VCaP (cell line): ENCODE results near the gene SERPINE1.
"Not testable (repeated sequence)": the region's sequence is repeated elsewhere in the genome, so short reads cannot be mapped to it uniquely, and the experiment has no call there.

Experiments
- H3K27ac ChIP-seq: fragments of 450-650 bp; 2 replicates; pipeline ENCODE4 v1.5.1; 2017
- TF ChIP-seq, protein P1 (sequence below): fragments of 450-650 bp; conservative IDR thresholded peaks from 2 replicates; pipeline ENCODE4 v1.5.1; 2017; ENCODE audit warnings: mild to moderate bottlenecking, moderate library complexity

The SERPINE1 gene

DNA sequence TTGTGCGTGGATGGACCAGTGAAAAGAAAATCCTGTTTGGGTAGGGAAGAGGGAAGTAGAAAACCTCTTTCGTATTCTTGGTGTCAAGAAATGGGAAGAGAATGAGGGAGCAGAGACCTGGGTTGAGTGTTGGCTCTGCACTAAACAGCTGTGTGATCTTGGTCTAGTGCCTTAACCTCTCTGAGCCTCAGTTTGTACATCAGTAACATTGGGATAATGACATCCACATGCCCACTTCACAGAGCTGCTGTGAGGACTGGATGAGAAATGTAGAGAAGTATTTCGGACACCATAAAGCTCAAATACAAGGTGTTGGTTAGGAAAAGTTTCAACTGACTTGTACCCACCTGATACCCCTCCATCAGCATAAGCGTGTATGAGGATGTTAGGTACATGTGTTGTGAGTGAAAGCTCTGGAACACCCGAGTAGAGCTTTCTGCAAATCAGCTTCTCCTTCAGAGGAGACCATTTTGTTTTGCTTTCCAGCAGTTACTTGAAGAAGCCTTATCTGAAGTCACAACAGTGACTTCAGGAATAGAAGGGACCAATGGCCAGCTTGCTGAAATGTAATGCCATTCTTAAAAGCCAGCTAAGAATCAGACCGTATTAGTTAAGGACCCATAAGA is 30.5 kb upstream of the SERPINE1 start:
- TF ChIP-seq, protein P1, sequence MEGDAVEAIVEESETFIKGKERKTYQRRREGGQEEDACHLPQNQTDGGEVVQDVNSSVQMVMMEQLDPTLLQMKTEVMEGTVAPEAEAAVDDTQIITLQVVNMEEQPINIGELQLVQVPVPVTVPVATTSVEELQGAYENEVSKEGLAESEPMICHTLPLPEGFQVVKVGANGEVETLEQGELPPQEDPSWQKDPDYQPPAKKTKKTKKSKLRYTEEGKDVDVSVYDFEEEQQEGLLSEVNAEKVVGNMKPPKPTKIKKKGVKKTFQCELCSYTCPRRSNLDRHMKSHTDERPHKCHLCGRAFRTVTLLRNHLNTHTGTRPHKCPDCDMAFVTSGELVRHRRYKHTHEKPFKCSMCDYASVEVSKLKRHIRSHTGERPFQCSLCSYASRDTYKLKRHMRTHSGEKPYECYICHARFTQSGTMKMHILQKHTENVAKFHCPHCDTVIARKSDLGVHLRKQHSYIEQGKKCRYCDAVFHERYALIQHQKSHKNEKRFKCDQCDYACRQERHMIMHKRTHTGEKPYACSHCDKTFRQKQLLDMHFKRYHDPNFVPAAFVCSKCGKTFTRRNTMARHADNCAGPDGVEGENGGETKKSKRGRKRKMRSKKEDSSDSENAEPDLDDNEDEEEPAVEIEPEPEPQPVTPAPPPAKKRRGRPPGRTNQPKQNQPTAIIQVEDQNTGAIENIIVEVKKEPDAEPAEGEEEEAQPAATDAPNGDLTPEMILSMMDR: no peak
- H3K27ac ChIP-seq: no peak overlapping the region

DNA sequence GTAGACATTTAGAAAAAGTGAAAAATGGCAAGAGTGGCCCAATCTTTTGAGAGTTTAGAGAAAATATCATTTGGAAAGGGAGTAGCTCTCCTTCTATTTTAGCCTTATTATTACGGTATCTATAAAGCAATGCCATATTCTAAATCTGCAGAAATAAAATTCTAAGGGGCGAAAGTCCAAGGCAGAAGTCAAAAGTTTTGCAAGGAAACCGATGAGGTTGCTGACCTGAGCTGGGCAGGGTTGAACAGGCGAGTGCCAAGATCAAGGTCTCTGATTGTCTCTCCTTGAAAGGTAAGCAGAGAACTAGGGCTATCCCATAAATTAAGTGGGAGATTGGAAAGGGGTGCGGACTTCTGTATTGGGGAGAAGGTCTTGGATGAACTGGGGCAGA is 30.0 kb upstream of the SERPINE1 start:
- TF ChIP-seq, protein P1: no peak
- no peak overlapping the region for H3K27ac ChIP-seq

DNA sequence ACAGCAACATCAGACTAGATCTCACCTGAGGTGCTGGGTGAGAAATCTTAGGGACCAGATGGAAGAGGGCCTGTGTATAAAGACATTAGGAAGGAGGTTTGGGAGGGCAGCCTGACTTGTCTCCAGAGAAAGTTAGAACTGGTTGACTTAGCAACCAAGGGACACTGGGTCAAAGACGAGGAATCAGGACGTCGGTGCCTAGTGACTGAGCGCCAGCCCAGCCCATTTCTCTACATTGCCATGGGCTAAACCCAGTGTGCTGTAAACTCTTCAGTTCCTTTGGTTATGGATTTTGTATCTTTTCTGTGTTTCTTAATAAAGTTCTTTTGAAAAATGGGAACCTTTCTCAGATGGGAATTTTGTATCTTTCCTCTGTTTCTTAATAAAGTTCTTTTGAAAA is 29.3 kb upstream of the SERPINE1 start:
- TF ChIP-seq, protein P1: no peak
- H3K27ac ChIP-seq: no peak overlapping the region

DNA sequence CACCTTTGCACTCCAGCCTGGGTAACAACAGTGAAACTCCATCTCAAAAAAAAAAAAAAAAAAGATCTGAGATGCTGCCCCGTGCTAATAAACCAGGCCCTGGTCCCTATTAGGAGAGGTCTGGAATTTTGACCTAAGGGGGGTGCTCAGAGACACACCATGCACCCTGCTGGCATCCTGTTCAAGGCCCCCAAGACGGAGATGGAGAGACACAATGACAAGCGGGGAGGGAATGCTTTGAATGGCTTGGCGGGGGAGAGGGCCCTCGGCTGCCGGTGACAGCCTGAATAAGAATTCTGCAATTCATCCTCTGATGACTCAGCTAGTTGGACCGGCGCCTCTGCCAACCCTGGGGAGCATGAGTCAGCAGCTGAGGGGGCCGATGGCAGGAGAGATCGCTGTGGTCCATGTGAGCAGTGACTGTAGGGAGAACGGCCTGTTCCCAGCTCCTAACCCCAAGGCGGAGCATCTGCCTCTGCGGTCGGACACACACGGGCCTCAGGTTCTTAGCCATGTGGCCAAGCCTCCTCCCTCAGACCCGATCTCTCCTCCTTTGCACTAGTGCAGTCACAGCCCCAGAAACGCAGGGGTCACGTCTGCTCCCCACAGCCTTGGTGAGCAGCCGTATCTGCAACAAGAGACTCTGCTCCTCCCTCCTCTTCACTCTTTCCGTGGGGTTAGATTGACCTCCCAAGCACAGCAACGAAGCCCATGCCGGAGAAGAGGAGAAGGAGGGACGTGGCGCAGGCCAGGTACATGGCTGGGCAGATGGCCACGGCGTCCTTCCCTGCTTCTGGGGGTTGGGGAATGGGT is 26.7 kb upstream of the SERPINE1 start:
- H3K27ac ChIP-seq: no peak overlapping the region
- TF ChIP-seq, protein P1: no peak

DNA sequence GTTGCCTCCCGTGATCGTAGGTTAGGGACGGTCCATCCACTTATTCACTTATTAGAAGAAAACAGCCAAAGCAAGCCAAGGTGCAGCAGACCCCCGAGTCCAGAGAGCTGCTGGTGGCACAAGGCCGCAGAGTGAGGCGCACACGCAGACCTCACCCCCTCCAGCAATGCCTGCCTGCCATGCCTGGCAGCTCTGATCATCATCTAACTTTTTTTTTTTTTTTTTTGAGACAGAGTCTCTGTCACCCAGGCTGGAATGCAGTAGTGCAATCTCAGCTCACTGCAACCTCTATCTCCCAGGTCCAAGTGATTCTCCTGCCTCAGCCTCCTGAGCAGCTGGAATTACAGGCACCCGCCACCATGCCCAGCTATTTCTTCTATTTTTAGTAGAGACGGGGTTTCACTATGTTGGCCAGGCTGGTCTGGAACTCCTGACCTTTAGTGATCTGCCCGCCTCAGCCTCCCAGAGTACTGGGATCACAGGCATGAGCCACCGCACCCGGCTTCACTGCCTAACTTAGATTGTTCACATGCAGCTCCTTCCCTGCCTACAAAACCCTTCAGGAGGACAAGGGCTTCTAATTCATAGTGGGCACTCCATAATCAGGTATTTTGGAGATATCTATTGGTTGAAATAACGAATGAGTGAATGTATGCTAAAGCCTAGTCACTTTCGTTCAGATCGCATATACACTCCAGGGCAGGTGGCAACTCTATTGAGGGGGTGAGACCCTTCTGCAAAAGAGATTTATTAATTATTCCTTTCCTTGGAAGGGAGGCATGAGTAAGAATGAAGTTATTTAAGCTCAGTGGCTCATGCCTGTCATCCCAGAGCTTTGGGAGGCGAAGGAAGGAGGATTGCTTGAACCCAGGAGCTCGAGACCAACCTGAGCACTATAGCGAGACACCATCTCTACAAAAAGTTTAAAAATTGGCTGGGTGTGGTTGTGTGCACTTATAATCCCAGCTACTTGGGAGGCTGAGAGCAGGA is 25.8 kb upstream of the SERPINE1 start:
- TF ChIP-seq, protein P1: no peak
- no peak overlapping the region for H3K27ac ChIP-seq

DNA sequence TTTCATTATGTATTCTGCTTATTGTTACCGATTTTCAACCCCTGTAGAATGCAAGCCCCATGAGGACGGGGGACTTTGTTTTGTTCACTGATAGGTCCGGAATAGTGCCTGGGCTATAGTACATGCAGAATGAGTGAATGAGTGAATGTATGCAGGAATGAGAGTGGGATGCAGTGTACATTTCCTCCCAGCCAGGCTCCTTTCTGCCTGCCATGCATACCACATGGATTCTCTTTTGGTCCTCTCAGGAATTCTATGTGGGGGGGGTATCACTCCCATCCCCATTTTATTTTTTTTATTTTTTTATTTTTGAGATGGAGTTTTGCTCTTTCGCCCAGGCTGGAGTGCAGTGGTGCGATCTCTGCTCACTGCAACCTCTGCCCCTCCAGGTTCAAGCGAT is 24.9 kb upstream of the SERPINE1 start:
- H3K27ac ChIP-seq: no peak overlapping the region
- TF ChIP-seq, protein P1: no peak

DNA sequence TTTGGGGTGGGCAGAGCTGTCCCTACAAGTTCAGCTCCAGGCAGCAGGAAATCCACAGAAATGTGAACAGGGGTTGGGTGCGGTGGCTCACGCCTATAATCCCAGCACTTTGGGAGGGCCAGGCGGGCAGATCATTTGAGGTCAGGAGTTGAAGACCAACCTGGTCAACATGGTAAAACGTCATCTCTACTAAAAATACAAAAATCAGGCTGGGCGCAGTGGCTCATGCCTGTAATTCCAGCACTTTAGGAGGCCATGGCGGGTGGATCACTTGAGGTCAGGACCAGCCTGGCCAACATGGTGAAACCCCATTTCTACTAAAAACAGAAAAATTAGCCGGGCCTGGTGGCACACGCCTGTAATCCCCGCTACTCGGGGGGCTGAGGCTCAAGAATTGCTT is 23.2 kb upstream of the SERPINE1 start:
- H3K27ac ChIP-seq: not testable (repeated sequence)
